AG04449 (cell line): Measurements from ENCODE around the gene PAX5.

Experiments
- CTCF ChIA-PET: fragments of 350-600 bp; formaldehyde crosslinking; extraction: SDS; loops from one replicate; lab custom pipeline; 2021; ENCODE audit warnings: antibody characterized with exemption; lab: Yijun Ruan, JAX
- POLR2A ChIA-PET: fragments of 400-600, 350-600 bp; formaldehyde crosslinking; extraction: SDS; loops from one replicate; lab custom pipeline; 2020; ENCODE audit warnings: antibody characterized with exemption, inconsistent platforms; lab: Yijun Ruan, JAX
- DNase-seq: peaks from one replicate; pipeline ENCODE4 v3.0.0-alpha.2; 2010; ENCODE audit warnings: low read depth, low spot score
- H3K4me3 ChIP-seq: 2 replicates; pipeline ENCODE4 v1.5.1; 2011; ENCODE audit warnings: low read depth, mild to moderate bottlenecking, control low read depth, low read length
- CTCF ChIP-seq: IDR thresholded peaks from one replicate; pipeline ENCODE4 v1.5.1; 2011; ENCODE audit warnings: mild to moderate bottlenecking, moderate library complexity, low read length, control low read depth, inconsistent platforms; ENCODE audit not compliant: insufficient read depth; ENCODE audit errors: missing control alignments

The PAX5 gene

GRCh38 chr9:37053684-37054362 lies 19.8 kb upstream of the PAX5 start:
- DNase-seq: no peak
- POLR2A ChIA-PET: no interaction called here
- no peak overlapping the region for H3K4me3 ChIP-seq
- no peak for TF ChIP-seq CTCF
- CTCF ChIA-PET: no interaction called here

DNA sequence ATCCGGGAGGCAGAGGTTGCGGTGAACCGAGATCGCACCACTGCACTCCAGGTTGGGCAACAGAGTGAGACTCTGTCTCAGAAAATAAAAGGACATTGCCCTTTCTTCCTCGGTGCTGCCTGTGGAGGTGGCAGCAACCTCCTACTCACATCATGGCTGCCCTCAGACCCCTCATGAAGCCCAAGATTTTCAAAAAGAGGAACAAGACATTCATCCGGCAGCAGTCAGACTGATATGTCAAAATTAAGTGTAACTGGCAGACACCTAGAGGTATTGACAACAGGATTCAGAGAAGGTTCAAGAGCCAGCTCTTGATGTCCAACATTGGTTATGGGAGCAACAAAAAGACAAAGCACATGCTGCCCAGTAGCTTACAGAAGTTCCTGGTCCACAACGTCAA lies 12.6 kb upstream of the PAX5 start:
- CTCF ChIA-PET: interaction anchor here (1.0 kb wide), 1 partner anchor 10 kb away, joined by 3 read pairs; no protein-coding TSS in a partner anchor
- POLR2A ChIA-PET: no interaction called here
- TF ChIP-seq CTCF: no peak
- no peak overlapping the region for H3K4me3 ChIP-seq
- DNase-seq: no peak

DNA sequence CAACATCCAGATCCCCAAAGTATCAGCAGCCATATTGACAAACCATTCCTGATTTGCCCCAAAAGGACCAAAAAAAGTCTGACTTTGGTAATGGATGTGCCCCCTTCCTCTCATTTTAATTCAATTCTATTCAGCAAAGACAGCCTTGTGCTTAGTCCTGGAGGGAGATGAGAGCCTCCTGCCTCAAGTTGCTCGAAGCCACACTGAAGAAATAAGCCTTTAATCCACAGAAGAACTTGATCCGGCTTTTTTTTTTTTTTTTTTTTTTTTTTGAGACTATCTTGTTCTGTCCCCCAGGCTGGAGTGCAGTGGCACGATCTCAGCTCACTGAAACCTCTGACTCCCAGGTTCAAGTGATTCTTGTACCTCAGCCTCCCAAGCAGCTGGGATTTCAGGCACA lies 8.4 kb upstream of the PAX5 start:
- TF ChIP-seq CTCF: no peak
- DNase-seq: no peak
- CTCF ChIA-PET: no interaction called here
- no peak overlapping the region for H3K4me3 ChIP-seq
- POLR2A ChIA-PET: no interaction called here

DNA sequence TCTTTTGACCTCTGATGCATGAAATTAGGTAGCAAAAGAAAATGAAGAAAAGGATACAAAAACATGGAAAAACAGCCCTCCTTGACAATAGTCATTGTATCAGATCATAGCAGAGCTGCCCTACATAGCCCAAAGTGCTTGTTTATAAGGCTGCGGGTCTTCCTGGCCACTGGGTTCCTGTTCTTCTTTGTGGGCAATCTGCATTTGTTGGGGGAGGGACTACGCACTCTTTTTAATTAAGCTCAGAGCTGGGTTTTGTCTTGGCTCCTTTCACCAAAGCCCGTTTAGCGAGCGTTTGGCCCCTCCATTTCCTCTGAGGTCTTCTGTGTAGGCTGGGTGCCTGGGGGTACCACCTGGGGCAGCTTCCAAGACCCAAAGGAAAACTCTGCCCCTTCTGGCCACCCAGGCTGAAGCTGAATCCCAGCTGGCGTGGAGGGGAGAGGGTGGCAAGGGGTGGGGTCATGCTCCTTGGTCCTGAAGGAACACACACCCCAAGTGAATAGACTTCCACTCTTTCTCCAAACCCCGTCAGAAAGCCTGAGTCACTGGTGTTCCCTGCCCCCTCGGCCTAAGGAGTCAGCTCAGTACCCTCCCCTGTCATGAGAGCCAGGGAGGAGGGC lies 6.5 kb upstream of the PAX5 start:
- ChIA-PET POLR2A (no interaction called here), CTCF (no interaction called here)
- TF ChIP-seq CTCF: no peak
- no peak overlapping the region for H3K4me3 ChIP-seq
- DNase-seq: no peak

- H3K4me3 ChIP-seq: no peak overlapping the region
Measured at GRCh38 chr9:37038943-37039464, 4.9 kb upstream of the PAX5 start.

More at GRCh38 chr9:37038943-37039464, 4.9 kb upstream of the PAX5 start:
- DNase-seq: no peak
- POLR2A ChIA-PET: no interaction called here
- CTCF ChIA-PET: no interaction called here
- TF ChIP-seq CTCF: no peak
